ENCODE data around the gene YIF1A.
A peak's percentile ranks its signal among the peaks of the same experiment; 100 is the strongest.

YIF1A gene

DNA sequence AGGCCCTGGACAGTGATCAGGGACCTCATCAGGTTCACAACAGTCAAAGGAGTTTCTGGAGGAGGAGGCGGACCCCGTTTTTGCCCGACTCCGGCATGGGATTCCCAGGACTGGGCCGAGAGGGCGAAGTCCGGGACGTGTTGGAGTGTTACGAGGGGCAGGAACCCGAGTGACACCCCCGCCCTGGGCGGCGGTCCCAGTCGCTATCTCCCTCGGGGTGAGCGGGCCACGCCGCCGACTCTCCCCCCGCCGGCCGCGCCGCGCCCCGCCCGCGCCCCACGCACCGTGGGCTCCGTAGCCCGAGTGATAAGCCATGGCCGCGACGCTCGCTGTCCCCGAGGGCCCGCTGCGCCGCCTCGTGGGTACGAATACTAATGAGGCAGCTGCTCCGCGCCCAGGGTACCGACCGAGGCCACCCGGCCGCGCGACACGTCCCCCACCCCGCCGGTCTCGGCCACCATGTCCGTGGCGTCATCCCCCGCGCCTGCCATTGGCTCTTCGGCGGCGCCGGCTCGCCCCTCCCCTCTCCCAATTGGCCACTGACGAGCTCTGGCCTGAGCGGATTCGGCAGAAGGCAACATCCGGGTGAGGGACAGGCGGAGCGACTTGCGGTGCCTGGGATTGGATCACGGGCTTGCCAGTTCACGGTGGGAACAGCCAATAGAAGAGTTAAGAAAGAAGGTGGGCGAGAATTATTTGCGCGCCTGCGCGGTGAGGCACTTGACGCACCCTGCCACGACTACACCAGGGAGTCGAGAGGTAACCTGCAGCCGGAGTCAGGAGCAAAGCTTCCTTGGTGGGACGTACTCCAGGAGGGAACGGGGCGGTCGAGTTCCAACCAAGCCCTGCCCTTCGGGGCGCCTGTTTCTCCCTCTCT, at the start of gene YIF1A (continued):
- peak; percentile 46; the same call in 1 of the 2 replicates for TF ChIP-seq ZNF335 (tag by site-specific recombination; conservative IDR thresholded peaks at IDR 0.05)
- peak; percentile 85 for TF ChIP-seq ZSCAN30 (tag by site-specific recombination; IDR thresholded peaks at IDR 0.05)
- TF ChIP-seq RBAK (tag by site-specific recombination; IDR thresholded peaks at IDR 0.05): no peak
- TF ChIP-seq BCL11A (tag by site-specific recombination; IDR thresholded peaks at IDR 0.05; ENCODE audit: low read depth): no peak
- no peak for TF ChIP-seq SALL2 (tag by site-specific recombination; IDR thresholded peaks at IDR 0.05; ENCODE audit: borderline replicate concordance)
- TF ChIP-seq ZNF2 (tag by site-specific recombination; IDR thresholded peaks at IDR 0.05): no peak
- TF ChIP-seq ZIC2 (tag by site-specific recombination; IDR thresholded peaks at IDR 0.05): peak; percentile 32; the same call in 1 of the 2 replicates
- no peak for TF ChIP-seq KLF7 (tag by site-specific recombination; IDR thresholded peaks at IDR 0.05; ENCODE audit: borderline replicate concordance)
- TF ChIP-seq, protein P1, sequence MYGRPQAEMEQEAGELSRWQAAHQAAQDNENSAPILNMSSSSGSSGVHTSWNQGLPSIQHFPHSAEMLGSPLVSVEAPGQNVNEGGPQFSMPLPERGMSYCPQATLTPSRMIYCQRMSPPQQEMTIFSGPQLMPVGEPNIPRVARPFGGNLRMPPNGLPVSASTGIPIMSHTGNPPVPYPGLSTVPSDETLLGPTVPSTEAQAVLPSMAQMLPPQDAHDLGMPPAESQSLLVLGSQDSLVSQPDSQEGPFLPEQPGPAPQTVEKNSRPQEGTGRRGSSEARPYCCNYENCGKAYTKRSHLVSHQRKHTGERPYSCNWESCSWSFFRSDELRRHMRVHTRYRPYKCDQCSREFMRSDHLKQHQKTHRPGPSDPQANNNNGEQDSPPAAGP (tag by site-specific recombination; IDR thresholded peaks at IDR 0.05): no peak
- TF ChIP-seq KLF10 (tag by site-specific recombination; IDR thresholded peaks at IDR 0.05): peak; percentile 15; the same call in 1 of the 2 replicates
- peak; percentile 55; the same call in 1 of the 2 replicates for TF ChIP-seq GLIS2 (tag by site-specific recombination; IDR thresholded peaks at IDR 0.05)
- TF ChIP-seq, protein P2, sequence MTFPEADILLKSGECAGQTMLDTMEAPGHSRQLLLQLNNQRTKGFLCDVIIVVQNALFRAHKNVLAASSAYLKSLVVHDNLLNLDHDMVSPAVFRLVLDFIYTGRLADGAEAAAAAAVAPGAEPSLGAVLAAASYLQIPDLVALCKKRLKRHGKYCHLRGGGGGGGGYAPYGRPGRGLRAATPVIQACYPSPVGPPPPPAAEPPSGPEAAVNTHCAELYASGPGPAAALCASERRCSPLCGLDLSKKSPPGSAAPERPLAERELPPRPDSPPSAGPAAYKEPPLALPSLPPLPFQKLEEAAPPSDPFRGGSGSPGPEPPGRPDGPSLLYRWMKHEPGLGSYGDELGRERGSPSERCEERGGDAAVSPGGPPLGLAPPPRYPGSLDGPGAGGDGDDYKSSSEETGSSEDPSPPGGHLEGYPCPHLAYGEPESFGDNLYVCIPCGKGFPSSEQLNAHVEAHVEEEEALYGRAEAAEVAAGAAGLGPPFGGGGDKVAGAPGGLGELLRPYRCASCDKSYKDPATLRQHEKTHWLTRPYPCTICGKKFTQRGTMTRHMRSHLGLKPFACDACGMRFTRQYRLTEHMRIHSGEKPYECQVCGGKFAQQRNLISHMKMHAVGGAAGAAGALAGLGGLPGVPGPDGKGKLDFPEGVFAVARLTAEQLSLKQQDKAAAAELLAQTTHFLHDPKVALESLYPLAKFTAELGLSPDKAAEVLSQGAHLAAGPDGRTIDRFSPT (tag by site-specific recombination; IDR thresholded peaks at IDR 0.05): no peak
- TF ChIP-seq OSR2 (tag by site-specific recombination; IDR thresholded peaks at IDR 0.05): no peak
- TF ChIP-seq ZNF768 (tag by site-specific recombination; IDR thresholded peaks at IDR 0.05): no peak
- no peak for TF ChIP-seq ZNF311 (tag by site-specific recombination; IDR thresholded peaks at IDR 0.05; ENCODE audit: borderline replicate concordance)
- TF ChIP-seq, protein P3, sequence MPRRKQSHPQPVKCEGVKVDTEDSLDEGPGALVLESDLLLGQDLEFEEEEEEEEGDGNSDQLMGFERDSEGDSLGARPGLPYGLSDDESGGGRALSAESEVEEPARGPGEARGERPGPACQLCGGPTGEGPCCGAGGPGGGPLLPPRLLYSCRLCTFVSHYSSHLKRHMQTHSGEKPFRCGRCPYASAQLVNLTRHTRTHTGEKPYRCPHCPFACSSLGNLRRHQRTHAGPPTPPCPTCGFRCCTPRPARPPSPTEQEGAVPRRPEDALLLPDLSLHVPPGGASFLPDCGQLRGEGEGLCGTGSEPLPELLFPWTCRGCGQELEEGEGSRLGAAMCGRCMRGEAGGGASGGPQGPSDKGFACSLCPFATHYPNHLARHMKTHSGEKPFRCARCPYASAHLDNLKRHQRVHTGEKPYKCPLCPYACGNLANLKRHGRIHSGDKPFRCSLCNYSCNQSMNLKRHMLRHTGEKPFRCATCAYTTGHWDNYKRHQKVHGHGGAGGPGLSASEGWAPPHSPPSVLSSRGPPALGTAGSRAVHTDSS (tag by site-specific recombination; IDR thresholded peaks at IDR 0.05): no peak
- TF ChIP-seq ZNF354C (tag by site-specific recombination; IDR thresholded peaks at IDR 0.05; ENCODE audit: borderline replicate concordance, low read depth): no peak
- peak; percentile 51; the same call in 1 of the 2 replicates for TF ChIP-seq YY2 (tag by site-specific recombination; IDR thresholded peaks at IDR 0.05)
- TF ChIP-seq KLF1 (tag by site-specific recombination; IDR thresholded peaks at IDR 0.05): peak; percentile 44
- TF ChIP-seq, protein P4, sequence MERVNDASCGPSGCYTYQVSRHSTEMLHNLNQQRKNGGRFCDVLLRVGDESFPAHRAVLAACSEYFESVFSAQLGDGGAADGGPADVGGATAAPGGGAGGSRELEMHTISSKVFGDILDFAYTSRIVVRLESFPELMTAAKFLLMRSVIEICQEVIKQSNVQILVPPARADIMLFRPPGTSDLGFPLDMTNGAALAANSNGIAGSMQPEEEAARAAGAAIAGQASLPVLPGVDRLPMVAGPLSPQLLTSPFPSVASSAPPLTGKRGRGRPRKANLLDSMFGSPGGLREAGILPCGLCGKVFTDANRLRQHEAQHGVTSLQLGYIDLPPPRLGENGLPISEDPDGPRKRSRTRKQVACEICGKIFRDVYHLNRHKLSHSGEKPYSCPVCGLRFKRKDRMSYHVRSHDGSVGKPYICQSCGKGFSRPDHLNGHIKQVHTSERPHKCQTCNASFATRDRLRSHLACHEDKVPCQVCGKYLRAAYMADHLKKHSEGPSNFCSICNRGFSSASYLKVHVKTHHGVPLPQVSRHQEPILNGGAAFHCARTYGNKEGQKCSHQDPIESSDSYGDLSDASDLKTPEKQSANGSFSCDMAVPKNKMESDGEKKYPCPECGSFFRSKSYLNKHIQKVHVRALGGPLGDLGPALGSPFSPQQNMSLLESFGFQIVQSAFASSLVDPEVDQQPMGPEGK (tag by site-specific recombination; IDR thresholded peaks at IDR 0.05): peak; percentile 50
- 0 out of 2 replicates have a peak, but pooled peaks have one; percentile 8 for TF ChIP-seq KLF8 (tag by site-specific recombination; IDR thresholded peaks at IDR 0.05)
- TF ChIP-seq, protein P5, sequence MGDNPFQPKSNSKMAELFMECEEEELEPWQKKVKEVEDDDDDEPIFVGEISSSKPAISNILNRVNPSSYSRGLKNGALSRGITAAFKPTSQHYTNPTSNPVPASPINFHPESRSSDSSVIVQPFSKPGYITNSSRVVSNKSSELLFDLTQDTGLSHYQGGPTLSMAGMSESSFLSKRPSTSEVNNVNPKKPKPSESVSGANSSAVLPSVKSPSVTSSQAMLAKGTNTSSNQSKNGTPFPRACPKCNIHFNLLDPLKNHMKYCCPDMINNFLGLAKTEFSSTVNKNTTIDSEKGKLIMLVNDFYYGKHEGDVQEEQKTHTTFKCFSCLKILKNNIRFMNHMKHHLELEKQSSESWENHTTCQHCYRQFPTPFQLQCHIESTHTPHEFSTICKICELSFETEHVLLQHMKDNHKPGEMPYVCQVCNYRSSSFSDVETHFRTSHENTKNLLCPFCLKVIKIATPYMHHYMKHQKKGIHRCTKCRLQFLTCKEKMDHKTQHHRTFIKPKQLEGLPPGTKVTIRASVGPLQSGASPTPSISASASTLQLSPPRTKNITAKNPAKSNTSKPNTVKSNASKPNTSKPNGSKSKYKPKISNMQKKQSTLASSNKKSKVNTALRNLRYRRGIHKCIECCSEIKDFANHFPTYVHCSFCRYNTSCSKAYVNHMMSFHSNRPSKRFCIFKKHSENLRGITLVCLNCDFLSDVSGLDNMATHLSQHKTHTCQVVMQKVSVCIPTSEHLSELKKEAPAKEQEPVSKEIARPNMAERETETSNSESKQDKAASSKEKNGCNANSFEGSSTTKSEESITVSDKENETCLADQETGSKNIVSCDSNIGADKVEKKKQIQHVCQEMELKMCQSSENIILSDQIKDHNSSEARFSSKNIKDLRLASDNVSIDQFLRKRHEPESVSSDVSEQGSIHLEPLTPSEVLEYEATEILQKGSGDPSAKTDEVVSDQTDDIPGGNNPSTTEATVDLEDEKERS (tag by site-specific recombination; IDR thresholded peaks at IDR 0.05): no peak
- TF ChIP-seq SP3 (tag by site-specific recombination; IDR thresholded peaks at IDR 0.05): peak; percentile 82
- no peak for TF ChIP-seq EGR2 (tag by site-specific recombination; IDR thresholded peaks at IDR 0.05; ENCODE audit: low read depth)
- TF ChIP-seq, protein P6, sequence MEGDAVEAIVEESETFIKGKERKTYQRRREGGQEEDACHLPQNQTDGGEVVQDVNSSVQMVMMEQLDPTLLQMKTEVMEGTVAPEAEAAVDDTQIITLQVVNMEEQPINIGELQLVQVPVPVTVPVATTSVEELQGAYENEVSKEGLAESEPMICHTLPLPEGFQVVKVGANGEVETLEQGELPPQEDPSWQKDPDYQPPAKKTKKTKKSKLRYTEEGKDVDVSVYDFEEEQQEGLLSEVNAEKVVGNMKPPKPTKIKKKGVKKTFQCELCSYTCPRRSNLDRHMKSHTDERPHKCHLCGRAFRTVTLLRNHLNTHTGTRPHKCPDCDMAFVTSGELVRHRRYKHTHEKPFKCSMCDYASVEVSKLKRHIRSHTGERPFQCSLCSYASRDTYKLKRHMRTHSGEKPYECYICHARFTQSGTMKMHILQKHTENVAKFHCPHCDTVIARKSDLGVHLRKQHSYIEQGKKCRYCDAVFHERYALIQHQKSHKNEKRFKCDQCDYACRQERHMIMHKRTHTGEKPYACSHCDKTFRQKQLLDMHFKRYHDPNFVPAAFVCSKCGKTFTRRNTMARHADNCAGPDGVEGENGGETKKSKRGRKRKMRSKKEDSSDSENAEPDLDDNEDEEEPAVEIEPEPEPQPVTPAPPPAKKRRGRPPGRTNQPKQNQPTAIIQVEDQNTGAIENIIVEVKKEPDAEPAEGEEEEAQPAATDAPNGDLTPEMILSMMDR (tag by site-specific recombination; IDR thresholded peaks at IDR 0.05): peak; percentile 30; the same call in 1 of the 2 replicates

All from HEK293 (cell line).